ENCODE measurements around the gene NAT16. TPM values are rescaled to one million over a fixed set of nuclear protein-coding genes. Genes with fewer than 3 reads are reported as not detected.
"Not testable (repeated sequence)": the region's sequence is repeated elsewhere in the genome, so short reads cannot be mapped to it uniquely, and the experiment has no call there.

The NAT16 gene

GRCh38 chr7:101122933-101123702, 57.0 kb downstream of the NAT16 start:
- Histone ChIP-seq H3K27me3 (ENCODE audit: insufficient read depth, poor library complexity, severe bottlenecking) (peaks cover 6% of the 10 kb centered on the region), H3K4me3 (replicated peaks; ENCODE audit: insufficient read depth, low read length) (no peak overlapping the region), H3K27ac (replicated peaks) (no peak overlapping the region)
- TF ChIP-seq GABPA (IDR thresholded peaks at IDR 0.05; ENCODE audit: low read depth) = no peak
- no peak for TF ChIP-seq REST (IDR thresholded peaks at IDR 0.05; ENCODE audit: insufficient replicate concordance, low read depth)
- no peak for TF ChIP-seq CTCF (IDR thresholded peaks at IDR 0.05; ENCODE audit: insufficient read depth, low read length)
- no peak for TF ChIP-seq SPI1 (IDR thresholded peaks at IDR 0.05; ENCODE audit: borderline replicate concordance, low read depth)
- no peak for TF ChIP-seq POLR2AphosphoS5 (IDR thresholded peaks at IDR 0.05; ENCODE audit: low read depth)
- DNase-seq (ENCODE audit: low read depth in 1 of 2, low spot score in 1 of 2) = no peak

GRCh38 chr7:101121991-101122932, 57.8 kb downstream of the NAT16 start:
- H3K4me3 ChIP-seq (replicated peaks; ENCODE audit: insufficient read depth, low read length) = peak overlapping the region; percentile 13; the same call in 1 of the 2 replicates
- H3K27ac ChIP-seq (replicated peaks) = no peak overlapping the region

GRCh38 chr7:101121631-101121990, 58.5 kb downstream of the NAT16 start:
- DNase-seq (ENCODE audit: low read depth in 1 of 2, low spot score in 1 of 2); H3K27me3 ChIP-seq (ENCODE audit: insufficient read depth, poor library complexity, severe bottlenecking); H3K4me3 ChIP-seq (replicated peaks; ENCODE audit: insufficient read depth, low read length): not testable (repeated sequence)

More at GRCh38 chr7:101121991-101122932, 57.8 kb downstream of the NAT16 start:
- TF ChIP-seq POLR2AphosphoS5 (IDR thresholded peaks at IDR 0.05; ENCODE audit: low read depth) (no peak), CTCF (IDR thresholded peaks at IDR 0.05; ENCODE audit: insufficient read depth, low read length) (no peak), REST (IDR thresholded peaks at IDR 0.05; ENCODE audit: insufficient replicate concordance, low read depth) (no peak), SPI1 (IDR thresholded peaks at IDR 0.05; ENCODE audit: borderline replicate concordance, low read depth) (no peak), GABPA (IDR thresholded peaks at IDR 0.05; ENCODE audit: low read depth) (no peak)
- peaks cover 6% of the 10 kb centered on the region for H3K27me3 ChIP-seq (ENCODE audit: insufficient read depth, poor library complexity, severe bottlenecking)
- DNase-seq (ENCODE audit: low read depth in 1 of 2, low spot score in 1 of 2) = no peak

More at GRCh38 chr7:101121631-101121990, 58.5 kb downstream of the NAT16 start:
- not testable (repeated sequence) for H3K27ac ChIP-seq (replicated peaks)

Small RNA genes within 50 kb of the gene (microRNA-seq; reads per million reads assigned to microRNA genes)
- not detected for gene MIR4653
